SK-N-SH treated with all-trans-retinoic acid at 6 μM for 48 hours (cell line): ENCODE measurements around the gene TNPO3.

Source experiments
- ATAC-seq: fragments of 200-7000 bp; cut with Tn5 transposase; 3 replicates; pipeline ENCODE4 v1.9.1; 2020; ENCODE audit warnings: mild to moderate bottlenecking, moderate library complexity
- ARNTL ChIP-seq: fragments of 450-650 bp; formaldehyde crosslinking; IDR thresholded peaks from 2 replicates; pipeline ENCODE4 v1.5.0; 2020; ENCODE audit warnings: low read depth, mild to moderate bottlenecking, moderate library complexity, borderline replicate concordance
- BACH2 ChIP-seq: fragments of 250-450 bp; sonication (Bioruptor Pico); IDR thresholded peaks from 2 replicates; pipeline ENCODE4 v1.9.0; 2021; ENCODE audit warnings: mild to moderate bottlenecking, borderline replicate concordance
- CREB5 ChIP-seq: fragments of 250-450 bp; sonication (Bioruptor Pico); IDR thresholded peaks from 2 replicates; pipeline ENCODE4 v1.5.1; 2020; ENCODE audit warnings: low read depth, mild to moderate bottlenecking, moderate library complexity
- CSDC2 ChIP-seq: fragments of 250-450 bp; sonication (Bioruptor Pico); IDR thresholded peaks from 2 replicates; pipeline ENCODE4 v1.5.0; 2020; ENCODE audit warnings: mild to moderate bottlenecking, moderate library complexity
- CSRNP3 ChIP-seq: fragments of 250-450 bp; sonication (Bioruptor Pico); IDR thresholded peaks from 2 replicates; pipeline ENCODE4 v1.5.1; 2021; ENCODE audit warnings: mild to moderate bottlenecking, moderate library complexity
- GLIS3 ChIP-seq: fragments of 250-450 bp; sonication (Bioruptor Pico); IDR thresholded peaks from 2 replicates; pipeline ENCODE4 v1.5.0; 2020; ENCODE audit warnings: mild to moderate bottlenecking, moderate library complexity
- ISL1 ChIP-seq: fragments of 250-450 bp; sonication (Bioruptor Pico); IDR thresholded peaks from 2 replicates; pipeline ENCODE4 v2.1.2; 2022; ENCODE audit warnings: mild to moderate bottlenecking, moderate library complexity
- OSR1 ChIP-seq: fragments of 250-450 bp; sonication (Bioruptor Pico); IDR thresholded peaks from 2 replicates; pipeline ENCODE4 v1.8.0; 2022; ENCODE audit warnings: moderate library complexity, mild to moderate bottlenecking, inconsistent platforms
- PPARA ChIP-seq: fragments of 250-450 bp; sonication (Bioruptor Pico); IDR thresholded peaks from 2 replicates; pipeline ENCODE4 v1.5.0; 2020; ENCODE audit warnings: mild to moderate bottlenecking, borderline replicate concordance
- SNAI2 ChIP-seq: fragments of 250-450 bp; sonication (Bioruptor Pico); IDR thresholded peaks from 2 replicates; pipeline ENCODE4 v1.5.0; 2020; ENCODE audit warnings: mild to moderate bottlenecking, moderate library complexity
- TCF4 ChIP-seq: fragments of 250-450 bp; sonication (Bioruptor Pico); IDR thresholded peaks from 2 replicates; pipeline ENCODE4 v1.8.0; 2021; ENCODE audit warnings: mild to moderate bottlenecking, moderate library complexity, borderline replicate concordance
- TOX ChIP-seq: fragments of 250-450 bp; sonication (Bioruptor Pico); IDR thresholded peaks from 2 replicates; pipeline ENCODE4 v1.8.0; 2021; ENCODE audit warnings: mild to moderate bottlenecking, moderate library complexity, borderline replicate concordance
- TSHZ2 ChIP-seq: fragments of 250-450 bp; sonication (Bioruptor Pico); IDR thresholded peaks from 2 replicates; pipeline ENCODE4 v1.5.0; 2020; ENCODE audit warnings: mild to moderate bottlenecking, moderate library complexity
- ZC3H10 ChIP-seq: fragments of 250-450 bp; sonication (Bioruptor Pico); IDR thresholded peaks from 2 replicates; pipeline ENCODE4 v1.5.1; 2021; ENCODE audit warnings: mild to moderate bottlenecking, moderate library complexity
- ZFP3 ChIP-seq: fragments of 250-450 bp; sonication (Bioruptor Pico); IDR thresholded peaks from 2 replicates; pipeline ENCODE4 v1.5.0; 2020; ENCODE audit warnings: mild to moderate bottlenecking, moderate library complexity
- ZFP30 ChIP-seq: fragments of 450-650 bp; formaldehyde crosslinking; IDR thresholded peaks from 2 replicates; pipeline ENCODE4 v1.5.0; 2022; ENCODE audit warnings: mild to moderate bottlenecking, moderate library complexity
- ZNF565 ChIP-seq: fragments of 450-650 bp; formaldehyde crosslinking; conservative IDR thresholded peaks from 2 replicates; pipeline ENCODE4 v1.5.0; 2020; ENCODE audit warnings: low read depth, mild to moderate bottlenecking, moderate library complexity
- ZNF8 ChIP-seq: fragments of 450-650 bp; formaldehyde crosslinking; IDR thresholded peaks from 2 replicates; pipeline ENCODE4 v1.5.0; 2020; ENCODE audit warnings: mild to moderate bottlenecking, moderate library complexity

The TNPO3 gene

GRCh38 chr7:128915841-128916642 lies 138.9 kb downstream of the TNPO3 start:
- no peak for ATAC-seq
- TF ChIP-seq TOX (CRISPR knock-in tag) (no peak), PPARA (no peak), ZFP30 (CRISPR knock-in tag) (no peak), TSHZ2 (no peak), ZC3H10 (CRISPR knock-in tag) (no peak), ARNTL (CRISPR knock-in tag) (no peak), ZNF8 (CRISPR knock-in tag) (no peak), ZNF565 (CRISPR knock-in tag) (no peak)

- no peak for ATAC-seq
- TF ChIP-seq ISL1 (CRISPR knock-in tag) (no peak), ARNTL (CRISPR knock-in tag) (no peak), TCF4 (CRISPR knock-in tag) (no peak), GLIS3 (CRISPR knock-in tag) (no peak), ZC3H10 (CRISPR knock-in tag) (no peak), CSDC2 (no peak), BACH2 (CRISPR knock-in tag) (no peak), TSHZ2 (no peak), CREB5 (CRISPR knock-in tag) (no peak), CSRNP3 (CRISPR knock-in tag) (no peak), ZFP3 (CRISPR knock-in tag) (no peak)
Observed at GRCh38 chr7:128915271-128915819, 139.6 kb downstream of the TNPO3 start.

GRCh38 chr7:128914566-128915151 lies 140.3 kb downstream of the TNPO3 start:
- ATAC-seq: no peak

More at GRCh38 chr7:128914566-128915151, 140.3 kb downstream of the TNPO3 start:
- TF ChIP-seq TOX (CRISPR knock-in tag) (no peak), CREB5 (CRISPR knock-in tag) (no peak), OSR1 (no peak), TSHZ2 (no peak), ARNTL (CRISPR knock-in tag) (no peak), SNAI2 (no peak), ZFP30 (CRISPR knock-in tag) (no peak), TCF4 (CRISPR knock-in tag) (no peak)
